SHP77 (cell line): Measurements from ENCODE around the gene FAM98B.
"Not testable (repeated sequence)": the region's sequence is repeated elsewhere in the genome, so short reads cannot be mapped to it uniquely, and the experiment has no call there.

Experiments used
- DNase-seq, 2 experiments: peaks; one replicate each; lab custom pipeline; 2025; lab: John Stamatoyannopoulos, UW

The FAM98B gene

GRCh38 chr15:38453971-38454695 lies at the start of gene FAM98B:
TSS of gene FAM98B (plus strand) at chr15:38454127. CDS start at chr15:38454162, 35 bp downstream.
- DNase-seq: peak; percentile 63 to 83

DNA sequence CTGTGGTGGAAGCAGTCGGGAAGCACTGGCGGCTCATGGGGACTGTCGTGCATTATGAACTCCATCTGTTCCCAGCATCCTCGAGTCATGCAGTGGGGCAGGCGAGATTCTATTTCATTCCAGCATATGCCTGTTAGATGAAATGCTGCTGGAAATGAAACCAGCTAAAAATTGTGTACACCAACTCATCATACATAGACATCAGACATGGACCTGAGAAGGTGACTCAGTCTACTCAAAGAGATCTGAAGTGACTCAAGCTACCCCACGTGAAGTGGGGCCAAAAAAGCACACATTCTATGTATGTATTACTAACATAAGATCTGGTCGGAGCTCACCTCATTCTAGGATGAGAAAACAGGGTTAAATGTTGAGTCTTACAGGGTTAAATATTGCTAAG lies 47.5 kb upstream of the FAM98B start:
- DNase-seq: no peak

GRCh38 chr15:38408576-38408975 lies 45.4 kb upstream of the FAM98B start:
- DNase-seq: no peak

GRCh38 chr15:38411902-38412301 lies 42.0 kb upstream of the FAM98B start:
- no peak for DNase-seq

DNA sequence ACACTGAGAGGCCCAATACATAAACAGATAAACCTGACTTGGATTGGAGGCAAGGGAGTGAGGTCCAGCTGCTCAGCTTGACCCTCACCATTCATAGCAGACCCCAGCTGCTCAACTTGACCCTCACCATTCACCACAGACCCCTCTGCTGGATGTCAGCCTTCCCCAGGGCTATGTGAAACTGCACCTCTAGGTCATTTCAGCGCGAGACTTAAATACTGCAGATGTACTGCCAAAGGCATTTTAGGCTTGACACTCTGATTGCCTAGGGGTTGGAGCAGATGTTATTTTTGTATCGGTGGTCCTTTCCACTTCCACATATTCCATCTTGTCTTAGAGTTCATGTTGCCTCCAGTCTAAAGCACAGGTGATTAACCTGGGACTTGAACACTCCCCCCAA lies 41.5 kb upstream of the FAM98B start:
- no peak for DNase-seq

DNA sequence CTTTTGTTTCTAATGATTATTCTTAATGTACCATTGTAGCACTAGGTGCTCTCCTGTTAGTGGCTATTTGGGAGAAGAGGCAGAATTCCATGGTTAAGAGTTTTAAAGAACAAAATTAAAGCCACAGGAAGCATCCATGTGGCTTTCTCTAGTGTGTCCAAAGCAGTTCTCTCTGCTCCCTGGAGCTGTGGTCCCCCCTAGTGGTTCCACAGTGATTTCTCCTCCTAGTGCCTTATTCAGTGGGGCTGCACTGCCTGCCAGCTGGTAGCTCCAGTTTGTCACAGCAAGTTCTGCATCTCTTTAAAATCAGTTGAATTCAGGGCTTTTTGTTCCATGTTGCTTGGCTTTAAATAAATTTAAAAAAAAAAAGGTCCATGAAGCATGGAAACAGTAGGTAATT lies 39.6 kb upstream of the FAM98B start:
- DNase-seq: peak; percentile 20 to 32

GRCh38 chr15:38421069-38421690 lies 32.7 kb upstream of the FAM98B start:
- no peak for DNase-seq

DNA sequence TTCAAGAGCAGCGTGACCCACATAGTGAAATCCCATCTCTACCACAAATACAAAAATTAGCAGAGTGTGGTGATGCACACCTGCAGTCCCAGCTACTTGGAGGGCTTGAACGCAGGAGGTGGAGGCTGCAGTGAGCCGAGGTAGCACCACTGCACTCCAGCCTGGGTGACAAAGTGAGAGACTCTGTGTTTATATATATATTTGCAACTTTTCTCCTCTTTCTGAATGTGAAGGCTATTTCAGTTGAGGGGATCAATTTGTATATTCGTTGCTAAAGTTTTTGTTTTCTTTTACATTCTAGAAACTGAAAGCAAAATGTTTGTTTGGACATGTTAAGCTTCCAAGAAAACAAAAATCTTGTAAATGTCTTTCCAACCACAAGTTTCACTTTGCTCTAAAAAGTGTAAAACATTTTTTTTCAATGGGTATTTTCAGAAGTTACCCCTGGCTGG lies 29.8 kb upstream of the FAM98B start:
- DNase-seq: no peak

DNA sequence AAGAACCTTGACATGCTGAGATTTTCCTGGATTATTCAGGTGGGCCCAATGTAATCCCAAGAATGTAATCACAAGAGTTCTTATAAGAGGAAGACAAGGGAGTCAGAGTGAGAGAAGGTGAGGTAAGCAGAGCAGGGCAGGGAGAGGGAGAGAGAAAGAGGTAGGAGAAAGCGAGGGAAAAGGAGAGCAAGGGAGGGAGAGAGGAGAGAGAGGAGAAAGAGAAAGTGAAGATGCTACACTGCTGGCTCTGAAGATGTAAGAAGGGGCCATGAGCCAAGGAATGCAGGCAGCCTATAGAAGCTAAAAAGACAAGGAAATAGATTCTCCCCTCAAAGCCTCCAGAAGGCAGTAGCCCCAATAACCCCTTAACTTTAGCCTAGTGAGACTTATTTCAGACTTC lies 28.7 kb upstream of the FAM98B start:
- no peak for DNase-seq

GRCh38 chr15:38427380-38427779 lies 26.5 kb upstream of the FAM98B start:
- no peak for DNase-seq

DNA sequence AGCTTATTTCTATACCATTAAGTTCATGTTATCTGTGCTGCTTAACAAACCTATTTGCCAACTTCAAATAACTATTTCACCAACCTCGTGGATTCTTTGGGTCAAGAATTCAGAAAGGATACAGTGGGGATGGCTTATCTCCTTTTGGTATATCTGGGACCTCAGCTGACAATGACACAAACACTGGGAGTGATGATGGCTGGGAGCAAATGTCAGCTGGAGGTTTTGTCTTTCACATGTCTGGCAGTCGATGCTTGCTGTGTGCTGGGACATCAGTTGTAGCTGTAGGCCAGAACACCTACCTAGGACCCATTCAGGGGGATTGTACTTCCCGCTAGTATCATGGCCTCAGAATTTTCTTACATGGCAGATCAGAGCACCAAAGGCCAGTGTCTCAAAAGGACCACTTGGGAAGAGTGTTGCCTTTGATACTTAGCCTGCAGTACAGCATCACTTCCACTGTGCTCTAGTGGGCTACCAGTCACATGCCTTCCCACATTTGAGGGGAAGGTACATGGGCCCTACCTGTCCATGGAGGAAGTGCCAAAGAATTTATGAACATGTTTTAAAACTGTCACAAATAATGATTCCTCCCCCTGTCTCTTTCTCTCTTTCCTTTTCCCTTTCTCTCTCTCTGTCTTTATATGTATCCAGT lies 23.7 kb upstream of the FAM98B start:
- DNase-seq: no peak

- DNase-seq: no peak
Observed at GRCh38 chr15:38436993-38437392, 16.9 kb upstream of the FAM98B start.

- not testable (repeated sequence) for DNase-seq
Observed at GRCh38 chr15:38437603-38438002, 16.3 kb upstream of the FAM98B start.

DNA sequence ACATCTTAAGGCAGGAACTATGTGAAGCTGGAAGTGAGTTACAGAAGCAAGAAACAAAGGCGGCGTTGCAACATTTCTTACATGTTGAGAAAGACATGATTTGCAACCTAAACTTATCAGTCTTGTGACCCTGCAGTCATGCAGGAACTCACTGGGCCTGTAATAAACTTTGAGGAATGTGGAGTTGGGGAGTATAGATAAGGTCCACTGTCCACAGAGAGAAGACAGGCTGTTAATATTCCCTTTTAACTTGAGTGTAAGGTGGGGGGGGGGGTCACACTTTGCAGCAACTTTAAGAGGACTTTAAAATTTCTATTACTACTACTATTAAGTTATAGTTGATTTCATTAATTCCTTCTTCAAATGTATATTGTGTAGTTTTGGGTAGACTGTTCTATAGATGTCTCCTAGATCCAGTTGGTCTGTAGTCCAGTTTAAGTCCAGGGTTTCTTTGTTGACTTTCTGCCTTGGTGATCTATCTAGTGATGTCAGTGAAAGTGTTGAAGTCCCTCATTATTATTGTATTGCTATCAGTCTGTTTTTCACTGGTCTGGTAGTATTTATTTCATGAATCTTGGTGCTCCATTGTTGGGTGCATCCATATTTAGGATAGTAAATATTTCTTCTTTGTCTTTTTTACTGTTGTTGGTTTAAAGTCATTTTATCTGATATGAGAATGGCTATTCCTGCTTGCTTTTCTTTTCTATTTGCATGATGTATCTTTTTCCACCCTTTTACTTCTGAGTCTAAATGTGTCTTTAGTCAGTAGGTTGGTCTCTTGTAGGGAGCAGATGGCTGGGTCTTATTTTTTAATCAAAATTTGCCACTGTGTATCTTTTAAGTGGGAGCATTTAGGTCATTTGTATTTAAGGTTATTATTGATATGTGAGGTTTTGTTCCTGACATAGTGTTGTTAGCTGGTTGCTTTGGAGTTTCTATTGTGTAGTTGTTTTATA lies 15.6 kb upstream of the FAM98B start:
- DNase-seq: no peak

- peak; percentile 89 to 91 for DNase-seq
Observed at GRCh38 chr15:38440353-38441129, 13.4 kb upstream of the FAM98B start.

DNA sequence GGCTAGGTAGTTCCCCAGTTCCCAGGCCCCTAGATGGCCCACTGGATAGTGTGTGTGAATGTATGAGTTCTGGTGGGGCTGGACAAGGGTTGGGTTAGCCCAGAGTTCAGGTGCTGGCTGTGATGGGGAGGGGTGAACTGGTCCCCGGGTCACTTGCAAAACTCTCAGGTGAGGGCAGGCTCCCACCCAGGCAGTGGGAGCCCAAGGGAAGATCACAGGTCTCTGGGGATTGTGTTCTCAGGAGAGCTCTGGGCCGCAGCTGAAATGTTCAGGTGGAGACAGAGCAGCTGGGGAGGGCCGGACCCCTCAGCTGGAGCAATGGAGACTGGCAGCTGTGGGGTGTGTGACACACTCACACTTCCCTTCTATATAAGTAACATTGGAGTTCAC lies 12.8 kb upstream of the FAM98B start:
- DNase-seq: no peak

DNA sequence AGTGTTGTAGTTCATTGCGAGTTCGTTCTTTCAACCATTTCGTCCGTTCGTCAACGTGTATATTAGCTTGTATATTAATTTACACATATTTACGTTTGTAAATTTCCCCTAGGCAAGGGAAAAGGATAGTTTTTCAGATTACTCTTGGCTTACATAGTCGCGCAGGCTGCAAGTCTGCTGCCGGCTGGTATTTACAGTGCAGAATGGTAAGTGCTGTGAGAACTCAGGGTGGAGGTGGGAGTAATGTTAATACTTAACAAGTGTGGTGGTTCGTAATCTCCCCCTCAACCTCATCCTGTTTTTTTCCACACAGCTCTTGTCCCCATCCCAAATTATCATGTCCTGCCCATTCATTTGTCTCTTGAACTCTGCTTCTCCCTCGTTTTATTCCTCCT lies 766 bp downstream of the FAM98B start:
- no peak for DNase-seq

GRCh38 chr15:38455092-38455491 lies 1.2 kb downstream of the FAM98B start:
- peak in 1 of 2 experiments; percentile 8 for DNase-seq

- DNase-seq: no peak
Observed at GRCh38 chr15:38458646-38459045, 4.7 kb downstream of the FAM98B start.

GRCh38 chr15:38459480-38459879 lies 5.6 kb downstream of the FAM98B start:
- no peak for DNase-seq

- no peak for DNase-seq
Observed at GRCh38 chr15:38460543-38460942, 6.6 kb downstream of the FAM98B start.
